HG02571 (cell line): Measurements from ENCODE around the gene TSKU.

Experiments used
- ATAC-seq: cut with Tn5 transposase; IDR thresholded peaks from one replicate; pipeline ENCODE4 v1.9.1; 2021; ENCODE audit warnings: mild to moderate bottlenecking, moderate library complexity; ENCODE audit not compliant: unreplicated experiment

Gene TSKU

DNA sequence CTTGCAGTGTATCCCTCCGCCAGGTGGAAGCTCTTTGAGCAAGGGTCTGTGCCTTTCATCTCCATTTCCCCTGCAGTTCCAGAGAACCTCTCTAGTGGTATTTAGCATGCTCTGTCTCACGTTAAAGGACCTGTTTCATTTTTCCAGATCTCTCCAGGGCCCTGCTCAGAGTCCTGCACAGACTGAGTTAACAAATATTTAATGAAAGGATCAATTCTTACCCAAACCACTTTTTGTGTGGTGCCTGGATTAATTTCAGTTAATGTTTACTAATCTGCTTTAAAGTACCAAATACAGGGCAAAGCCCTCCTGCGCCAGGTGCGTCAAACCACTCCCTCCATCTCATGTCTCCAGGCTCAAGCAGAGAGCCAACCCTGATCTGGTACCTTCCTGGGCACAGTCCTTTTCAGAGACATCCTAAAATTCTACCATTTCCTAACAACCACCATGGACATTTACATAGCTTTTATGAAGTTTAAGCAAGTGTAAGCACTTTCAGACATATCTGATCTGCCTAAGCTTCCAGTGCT lies 58.8 kb downstream of the TSKU start:
- ATAC-seq = no peak

DNA sequence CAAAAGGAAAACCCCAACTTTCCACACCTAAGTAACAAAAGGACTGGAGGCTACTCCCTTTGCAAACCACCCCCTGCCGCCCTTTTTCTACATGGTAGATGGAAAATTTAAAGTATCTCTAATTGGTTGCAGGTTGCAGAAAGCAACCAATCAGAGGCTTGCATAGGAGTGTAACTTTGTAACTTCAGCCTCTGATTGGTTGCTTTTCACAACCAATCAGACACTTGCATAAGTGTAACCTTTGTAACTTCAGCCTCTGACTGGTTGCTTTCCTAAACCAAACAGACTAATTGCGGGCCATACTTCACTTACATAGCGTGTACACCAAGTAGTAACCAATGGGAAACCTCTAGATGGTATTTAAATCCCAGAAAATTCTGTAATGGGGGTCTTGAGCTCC lies 60.8 kb downstream of the TSKU start:
- no peak for ATAC-seq

DNA sequence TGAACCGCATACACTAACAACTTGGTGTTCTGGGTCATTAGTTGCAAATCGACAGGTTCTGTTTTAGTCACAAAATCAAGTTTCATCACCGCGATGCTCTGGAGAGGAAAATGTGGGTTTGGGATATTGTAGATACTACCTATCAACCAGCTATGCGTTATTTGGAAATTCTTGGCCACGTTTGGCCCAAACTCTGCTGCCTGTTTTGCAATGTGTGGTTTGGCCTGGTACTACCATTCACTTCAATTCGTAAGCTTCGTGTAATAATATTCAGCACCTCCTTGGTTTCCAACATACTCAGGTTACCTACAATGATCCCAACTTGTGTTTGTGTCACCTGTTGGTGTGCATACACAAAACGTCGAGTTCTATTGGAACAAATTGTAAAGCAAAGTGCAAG lies 61.4 kb downstream of the TSKU start:
- no peak for ATAC-seq

DNA sequence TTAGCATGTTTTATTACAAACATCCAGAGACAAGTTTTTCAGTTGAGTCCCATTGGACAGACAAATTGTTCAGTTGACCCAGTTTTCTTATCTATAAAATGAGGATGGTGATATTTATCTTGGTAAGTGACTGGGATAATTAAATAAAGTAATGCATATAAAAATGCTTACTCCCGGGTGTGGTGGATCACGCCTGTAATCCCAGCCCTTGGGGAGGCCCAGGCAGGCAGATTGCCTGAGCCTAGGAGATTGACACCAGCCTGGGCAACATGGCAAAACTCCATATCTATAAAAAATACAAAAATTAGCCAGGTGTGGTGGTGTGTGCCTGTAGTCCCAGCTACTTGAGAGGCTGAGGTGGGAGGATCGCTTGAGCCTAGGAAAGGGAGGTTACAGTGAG lies 61.9 kb downstream of the TSKU start:
- ATAC-seq = no peak

DNA sequence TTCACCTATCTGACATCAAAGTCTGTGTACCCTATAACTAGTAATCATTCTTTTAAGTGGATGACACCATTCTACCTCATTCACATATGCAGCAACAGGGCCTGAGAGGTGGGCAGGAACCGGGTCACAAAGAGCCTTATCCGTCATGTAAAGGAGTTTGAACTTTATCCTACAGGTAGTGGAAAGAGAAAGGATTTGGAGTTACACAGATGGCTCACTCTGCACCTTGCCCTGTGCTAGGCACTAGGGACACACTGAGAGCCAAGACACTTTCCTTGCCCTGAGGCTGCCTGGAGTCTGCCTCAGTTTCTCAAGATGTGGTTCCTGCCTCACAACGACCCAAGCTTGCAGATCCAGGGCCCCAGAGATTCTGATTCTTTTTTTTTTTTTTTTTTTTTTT lies 63.3 kb downstream of the TSKU start:
- ATAC-seq = no peak
